Measurements from ENCODE around the gene ADARB2.

The ADARB2 gene

GRCh38 chr10:1687623-1688150, 49.6 kb downstream of the ADARB2 start:
- Histone ChIP-seq H3K4me3 (ENCODE audit: low read depth, low read length) (no peak overlapping the region), H3K36me3 (ENCODE audit: control insufficient read depth in 2 of 2, insufficient read depth in 1 of 2, low read length in 2 of 2) (no peaks in the 10 kb centered on the region), H3K4me1 (ENCODE audit: control insufficient read depth, insufficient read depth, low read length) (no peaks in the 10 kb centered on the region), H3K27ac (ENCODE audit: extremely low read depth, low read depth, low read length) (no peak overlapping the region), H3K9me3 (ENCODE audit: control insufficient read depth, insufficient read depth, low read depth, low read length) (no peaks in the 10 kb centered on the region)
- CTCF ChIA-PET, result no interaction called here
- TF ChIP-seq ZSCAN16 (tag by site-specific recombination; IDR thresholded peaks at IDR 0.05) (no peak), ZFHX2 (tag by site-specific recombination; conservative IDR thresholded peaks at IDR 0.05) (no peak), KLF1 (tag by site-specific recombination; IDR thresholded peaks at IDR 0.05) (no peak), ZSCAN4 (tag by site-specific recombination; IDR thresholded peaks at IDR 0.05) (no peak), ZNF473 (tag by site-specific recombination; IDR thresholded peaks at IDR 0.05) (no peak), ZNF585B (tag by site-specific recombination; IDR thresholded peaks at IDR 0.05) (no peak), ZNF549 (tag by site-specific recombination; IDR thresholded peaks at IDR 0.05) (no peak), ZNF157 (tag by site-specific recombination; IDR thresholded peaks at IDR 0.05) (no peak), ATF2 (tag by site-specific recombination; IDR thresholded peaks at IDR 0.05; ENCODE audit: low read depth) (no peak), ZNF548 (tag by site-specific recombination; IDR thresholded peaks at IDR 0.05) (no peak)
- POLR2A ChIA-PET, result interaction anchor here (0.6 to 0.7 kb wide), 2 partner anchors 8 to 64 kb away, joined by 3 to 6 read pairs; no protein-coding TSS in a partner anchor

- H3K36me3 ChIP-seq (ENCODE audit: control insufficient read depth in 2 of 2, insufficient read depth in 1 of 2, low read length in 2 of 2), result no peaks in the 10 kb centered on the region
- H3K4me3 ChIP-seq (ENCODE audit: low read depth, low read length), result no peak overlapping the region
- ChIA-PET CTCF (no interaction called here), POLR2A (interaction anchor here (0.6 to 0.7 kb wide), 2 partner anchors 8 to 65 kb away, joined by 3 to 6 read pairs; no protein-coding TSS in a partner anchor)
- H3K4me1 ChIP-seq (ENCODE audit: control insufficient read depth, insufficient read depth, low read length), result no peaks in the 10 kb centered on the region
- TF ChIP-seq SETDB1 (IDR thresholded peaks at IDR 0.05; ENCODE audit: insufficient read length, low read length), result no peak
- no peaks in the 10 kb centered on the region for H3K9me3 ChIP-seq (ENCODE audit: control insufficient read depth, insufficient read depth, low read depth, low read length)
- H3K27ac ChIP-seq (ENCODE audit: extremely low read depth, low read depth, low read length), result no peak overlapping the region
Measured at GRCh38 chr10:1687190-1687589, 50.1 kb downstream of the ADARB2 start.

- H3K4me3 ChIP-seq (ENCODE audit: low read depth, low read length), result no peak overlapping the region
- ChIA-PET POLR2A (no interaction called here), CTCF (no interaction called here)
- H3K4me1 ChIP-seq (ENCODE audit: control insufficient read depth, insufficient read depth, low read length), result no peaks in the 10 kb centered on the region
- no peak overlapping the region for H3K27ac ChIP-seq (ENCODE audit: extremely low read depth, low read depth, low read length)
- H3K36me3 ChIP-seq (ENCODE audit: control insufficient read depth in 2 of 2, insufficient read depth in 1 of 2, low read length in 2 of 2), result no peaks in the 10 kb centered on the region
- no peak for TF ChIP-seq HOXD13 (CRISPR knock-in tag; IDR thresholded peaks at IDR 0.05; ENCODE audit: borderline replicate concordance)
- TF ChIP-seq ZNF558 (tag by site-specific recombination; IDR thresholded peaks at IDR 0.05), result no peak
- no peak for TF ChIP-seq ZNF335 (tag by site-specific recombination; conservative IDR thresholded peaks at IDR 0.05)
- TF ChIP-seq ZNF513 (tag by site-specific recombination; IDR thresholded peaks at IDR 0.05), result no peak
- no peak for TF ChIP-seq ZNF549 (tag by site-specific recombination; IDR thresholded peaks at IDR 0.05)
- no peak for TF ChIP-seq ZFP3 (tag by site-specific recombination; IDR thresholded peaks at IDR 0.05; ENCODE audit: low read depth)
- no peak for TF ChIP-seq ZBTB10 (tag by site-specific recombination; IDR thresholded peaks at IDR 0.05)
- no peak for TF ChIP-seq ZNF174 (tag by site-specific recombination; IDR thresholded peaks at IDR 0.05)
- no peak for TF ChIP-seq ZNF626 (tag by site-specific recombination; IDR thresholded peaks at IDR 0.05)
- no peaks in the 10 kb centered on the region for H3K9me3 ChIP-seq (ENCODE audit: control insufficient read depth, insufficient read depth, low read depth, low read length)
Measured at GRCh38 chr10:1686491-1686749, 50.9 kb downstream of the ADARB2 start.
